Measurements from ENCODE around the gene GPR17. TPM values are rescaled to one million over a fixed set of nuclear protein-coding genes. Genes with fewer than 3 reads are reported as not detected.

The GPR17 gene
- total and polyA plus RNA-seq, 4 donors, result 0.03 to 0.14 (median 0.07) TPM; not detected in 1

DNA sequence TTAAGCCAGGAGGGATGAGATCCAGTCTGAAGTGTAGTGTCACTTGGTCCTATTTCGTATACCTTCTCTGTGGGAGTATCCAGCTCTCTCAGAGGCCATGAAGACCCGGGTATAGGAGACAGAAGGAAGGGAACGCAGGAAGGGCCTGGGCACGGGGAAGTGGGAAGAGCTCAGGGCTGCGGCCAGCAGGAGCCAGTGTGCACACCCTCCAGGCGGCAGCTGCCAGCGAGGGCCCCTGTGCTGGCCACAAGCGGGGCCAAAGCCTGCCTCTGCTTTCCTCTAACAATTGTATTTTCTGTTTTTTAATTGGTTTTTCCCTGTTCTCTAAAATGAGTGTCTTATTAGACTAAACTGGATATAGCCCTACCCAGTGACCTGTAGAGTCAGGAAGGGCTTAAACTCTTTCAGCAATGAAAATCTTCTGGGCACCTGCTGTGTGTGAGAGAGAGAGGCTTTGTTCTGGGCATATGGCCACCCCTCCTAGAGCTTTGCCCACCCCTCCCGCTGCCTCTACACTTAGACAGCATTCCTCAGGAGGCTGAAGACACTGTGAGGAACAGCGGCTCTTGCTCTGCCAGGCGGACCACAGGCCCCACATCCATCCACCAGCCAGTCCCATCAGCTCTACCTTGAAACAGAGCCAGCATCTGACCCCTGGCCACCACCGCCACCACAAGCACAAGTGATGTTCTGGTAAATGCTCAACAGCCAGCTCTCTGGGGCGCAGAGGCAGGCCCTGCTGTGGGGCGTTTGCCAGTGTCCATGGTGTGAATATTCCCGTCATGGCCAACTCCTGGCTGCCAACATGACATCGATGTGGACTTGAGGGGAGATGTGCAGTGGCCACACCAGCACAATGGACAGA lies 9.5 kb downstream of the GPR17 start:
- TF ChIP-seq RAD21 (IDR thresholded peaks at IDR 0.05), result no peak
- no peak for TF ChIP-seq SP1 (IDR thresholded peaks at IDR 0.05)
- no peak for TF ChIP-seq TAF1 (conservative IDR thresholded peaks at IDR 0.05)
- TF ChIP-seq, protein P1, sequence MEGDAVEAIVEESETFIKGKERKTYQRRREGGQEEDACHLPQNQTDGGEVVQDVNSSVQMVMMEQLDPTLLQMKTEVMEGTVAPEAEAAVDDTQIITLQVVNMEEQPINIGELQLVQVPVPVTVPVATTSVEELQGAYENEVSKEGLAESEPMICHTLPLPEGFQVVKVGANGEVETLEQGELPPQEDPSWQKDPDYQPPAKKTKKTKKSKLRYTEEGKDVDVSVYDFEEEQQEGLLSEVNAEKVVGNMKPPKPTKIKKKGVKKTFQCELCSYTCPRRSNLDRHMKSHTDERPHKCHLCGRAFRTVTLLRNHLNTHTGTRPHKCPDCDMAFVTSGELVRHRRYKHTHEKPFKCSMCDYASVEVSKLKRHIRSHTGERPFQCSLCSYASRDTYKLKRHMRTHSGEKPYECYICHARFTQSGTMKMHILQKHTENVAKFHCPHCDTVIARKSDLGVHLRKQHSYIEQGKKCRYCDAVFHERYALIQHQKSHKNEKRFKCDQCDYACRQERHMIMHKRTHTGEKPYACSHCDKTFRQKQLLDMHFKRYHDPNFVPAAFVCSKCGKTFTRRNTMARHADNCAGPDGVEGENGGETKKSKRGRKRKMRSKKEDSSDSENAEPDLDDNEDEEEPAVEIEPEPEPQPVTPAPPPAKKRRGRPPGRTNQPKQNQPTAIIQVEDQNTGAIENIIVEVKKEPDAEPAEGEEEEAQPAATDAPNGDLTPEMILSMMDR (IDR thresholded peaks at IDR 0.05; ENCODE audit: low read depth, low read length, missing input control), result no peak
- TF ChIP-seq, protein P2, sequence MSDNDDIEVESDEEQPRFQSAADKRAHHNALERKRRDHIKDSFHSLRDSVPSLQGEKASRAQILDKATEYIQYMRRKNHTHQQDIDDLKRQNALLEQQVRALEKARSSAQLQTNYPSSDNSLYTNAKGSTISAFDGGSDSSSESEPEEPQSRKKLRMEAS (IDR thresholded peaks at IDR 0.05), result no peak
- no peak for TF ChIP-seq GABPA (IDR thresholded peaks at IDR 0.05 in 1 of 2, conservative IDR thresholded peaks at IDR 0.05 in 1 of 2)
- TF ChIP-seq, protein P3, sequence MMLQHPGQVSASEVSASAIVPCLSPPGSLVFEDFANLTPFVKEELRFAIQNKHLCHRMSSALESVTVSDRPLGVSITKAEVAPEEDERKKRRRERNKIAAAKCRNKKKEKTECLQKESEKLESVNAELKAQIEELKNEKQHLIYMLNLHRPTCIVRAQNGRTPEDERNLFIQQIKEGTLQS (IDR thresholded peaks at IDR 0.05), result no peak
- TF ChIP-seq HNF4G (IDR thresholded peaks at IDR 0.05), result no peak
- TF ChIP-seq HNF4A (conservative IDR thresholded peaks at IDR 0.05), result no peak
- TF ChIP-seq RXRA (IDR thresholded peaks at IDR 0.05), result no peak
- TF ChIP-seq YY1 (IDR thresholded peaks at IDR 0.05), result no peak
- TF ChIP-seq, protein P4, sequence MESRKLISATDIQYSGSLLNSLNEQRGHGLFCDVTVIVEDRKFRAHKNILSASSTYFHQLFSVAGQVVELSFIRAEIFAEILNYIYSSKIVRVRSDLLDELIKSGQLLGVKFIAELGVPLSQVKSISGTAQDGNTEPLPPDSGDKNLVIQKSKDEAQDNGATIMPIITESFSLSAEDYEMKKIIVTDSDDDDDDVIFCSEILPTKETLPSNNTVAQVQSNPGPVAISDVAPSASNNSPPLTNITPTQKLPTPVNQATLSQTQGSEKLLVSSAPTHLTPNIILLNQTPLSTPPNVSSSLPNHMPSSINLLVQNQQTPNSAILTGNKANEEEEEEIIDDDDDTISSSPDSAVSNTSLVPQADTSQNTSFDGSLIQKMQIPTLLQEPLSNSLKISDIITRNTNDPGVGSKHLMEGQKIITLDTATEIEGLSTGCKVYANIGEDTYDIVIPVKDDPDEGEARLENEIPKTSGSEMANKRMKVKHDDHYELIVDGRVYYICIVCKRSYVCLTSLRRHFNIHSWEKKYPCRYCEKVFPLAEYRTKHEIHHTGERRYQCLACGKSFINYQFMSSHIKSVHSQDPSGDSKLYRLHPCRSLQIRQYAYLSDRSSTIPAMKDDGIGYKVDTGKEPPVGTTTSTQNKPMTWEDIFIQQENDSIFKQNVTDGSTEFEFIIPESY (IDR thresholded peaks at IDR 0.05), result no peak
- TF ChIP-seq EGR1 (IDR thresholded peaks at IDR 0.05; ENCODE audit: low read depth in 2 of 2), result no peak
- no peak for TF ChIP-seq NR2F2 (IDR thresholded peaks at IDR 0.05)
- TF ChIP-seq FOXA2 (IDR thresholded peaks at IDR 0.05), result no peak
- no peak for TF ChIP-seq FOXA1 (IDR thresholded peaks at IDR 0.05)
- TF ChIP-seq JUND (IDR thresholded peaks at IDR 0.05), result no peak
- TF ChIP-seq, protein P5, sequence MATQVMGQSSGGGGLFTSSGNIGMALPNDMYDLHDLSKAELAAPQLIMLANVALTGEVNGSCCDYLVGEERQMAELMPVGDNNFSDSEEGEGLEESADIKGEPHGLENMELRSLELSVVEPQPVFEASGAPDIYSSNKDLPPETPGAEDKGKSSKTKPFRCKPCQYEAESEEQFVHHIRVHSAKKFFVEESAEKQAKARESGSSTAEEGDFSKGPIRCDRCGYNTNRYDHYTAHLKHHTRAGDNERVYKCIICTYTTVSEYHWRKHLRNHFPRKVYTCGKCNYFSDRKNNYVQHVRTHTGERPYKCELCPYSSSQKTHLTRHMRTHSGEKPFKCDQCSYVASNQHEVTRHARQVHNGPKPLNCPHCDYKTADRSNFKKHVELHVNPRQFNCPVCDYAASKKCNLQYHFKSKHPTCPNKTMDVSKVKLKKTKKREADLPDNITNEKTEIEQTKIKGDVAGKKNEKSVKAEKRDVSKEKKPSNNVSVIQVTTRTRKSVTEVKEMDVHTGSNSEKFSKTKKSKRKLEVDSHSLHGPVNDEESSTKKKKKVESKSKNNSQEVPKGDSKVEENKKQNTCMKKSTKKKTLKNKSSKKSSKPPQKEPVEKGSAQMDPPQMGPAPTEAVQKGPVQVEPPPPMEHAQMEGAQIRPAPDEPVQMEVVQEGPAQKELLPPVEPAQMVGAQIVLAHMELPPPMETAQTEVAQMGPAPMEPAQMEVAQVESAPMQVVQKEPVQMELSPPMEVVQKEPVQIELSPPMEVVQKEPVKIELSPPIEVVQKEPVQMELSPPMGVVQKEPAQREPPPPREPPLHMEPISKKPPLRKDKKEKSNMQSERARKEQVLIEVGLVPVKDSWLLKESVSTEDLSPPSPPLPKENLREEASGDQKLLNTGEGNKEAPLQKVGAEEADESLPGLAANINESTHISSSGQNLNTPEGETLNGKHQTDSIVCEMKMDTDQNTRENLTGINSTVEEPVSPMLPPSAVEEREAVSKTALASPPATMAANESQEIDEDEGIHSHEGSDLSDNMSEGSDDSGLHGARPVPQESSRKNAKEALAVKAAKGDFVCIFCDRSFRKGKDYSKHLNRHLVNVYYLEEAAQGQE (IDR thresholded peaks at IDR 0.05), result no peak
- Histone ChIP-seq H3K4me1 (ENCODE audit: control insufficient read depth in 4 of 4, insufficient read depth in 4 of 4, low read length in 3 of 4) (peaks cover 0 to 7% (median 0%) of the 10 kb centered on the region in 4 donors), H3K36me3 (ENCODE audit: control insufficient read depth in 4 of 4, insufficient read depth in 3 of 4, low read depth in 1 of 4, low read length in 3 of 4) (peaks cover 0 to 14% (median 1%) of the 10 kb centered on the region in 4 donors), H3K9me3 (ENCODE audit: control insufficient read depth in 4 of 4, low read length in 3 of 4) (no peaks in the 10 kb centered on the region), H3K27me3 (ENCODE audit: control insufficient read depth in 4 of 4, insufficient read depth in 4 of 4, low read length in 3 of 4) (no peaks in the 10 kb centered on the region), H3K27ac (ENCODE audit: low read depth in 1 of 2, low read length in 2 of 2) (no peak overlapping the region), H3K4me3 (ENCODE audit: low read depth in 1 of 3, low read length in 3 of 3) (no peak overlapping the region), H3K9ac (ENCODE audit: low read depth in 1 of 2, low read length in 2 of 2) (no peak overlapping the region)
- no peak for DNase-seq (ENCODE audit: low spot score)
- WGBS, result 91% methylated on average over 16 of the region's 16 CpGs

All from liver (tissue), 9 donors.